ENCODE measurements around the gene SUMF2.
"Not testable (repeated sequence)": the region's sequence is repeated elsewhere in the genome, so short reads cannot be mapped to it uniquely, and the experiment has no call there.

Gene SUMF2

GRCh38 chr7:56107954-56108258 lies 43.8 kb downstream of the SUMF2 start:
- DNase-seq: no peak

DNA sequence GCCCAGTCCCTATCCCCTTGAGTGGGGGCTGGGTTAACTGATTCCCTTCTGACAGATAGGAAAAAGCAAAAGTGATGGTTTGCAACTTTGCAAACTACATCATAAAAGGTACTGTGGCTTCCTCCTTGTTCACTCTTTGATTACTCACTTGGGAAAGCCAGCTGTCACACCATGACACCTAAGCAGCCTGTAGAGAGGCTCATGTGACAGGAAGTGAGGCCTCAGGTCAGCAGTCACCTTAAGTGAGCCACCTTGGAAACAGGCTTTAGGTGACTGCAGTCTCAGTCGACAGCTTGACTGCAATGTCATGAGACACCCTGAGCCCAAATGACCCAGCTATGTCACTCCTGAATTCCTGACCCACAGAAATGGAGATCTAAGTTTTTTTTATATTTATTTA lies 46.5 kb downstream of the SUMF2 start:
- no peak for DNase-seq

- not testable (repeated sequence) for DNase-seq
Observed at GRCh38 chr7:56112244-56112643, 48.2 kb downstream of the SUMF2 start.

GRCh38 chr7:56115852-56116538 lies 51.9 kb downstream of the SUMF2 start, which contains the start of gene NUPR2:
Gene NUPR2 (minus strand): TSS chr7:56116417. CDS start chr7:56116314, 103 bp downstream.
- no peak for DNase-seq

DNA sequence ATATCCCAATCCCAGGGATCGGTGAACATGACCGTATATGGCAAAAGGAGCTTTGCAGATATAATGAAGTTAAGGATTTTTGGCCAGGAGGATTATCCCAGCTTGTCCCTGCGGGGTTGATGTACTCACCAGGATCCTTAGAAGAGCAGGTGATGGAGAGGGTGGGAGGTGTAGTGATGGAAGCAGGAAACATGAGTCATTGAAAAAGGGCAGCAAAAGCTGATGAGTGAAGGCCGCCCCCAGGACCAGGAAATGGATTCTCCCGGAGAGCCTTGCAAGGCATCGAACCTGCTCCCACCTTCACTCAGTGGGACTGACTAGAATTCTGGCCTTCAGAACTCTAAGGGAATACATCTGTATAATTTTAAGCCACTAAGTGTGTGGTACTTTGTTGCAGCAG lies 57.4 kb downstream of the SUMF2 start:
- DNase-seq: no peak

GRCh38 chr7:56124981-56125380 lies 60.9 kb downstream of the SUMF2 start:
- DNase-seq: no peak

- DNase-seq: no peak
Observed at GRCh38 chr7:56125831-56126230, 61.7 kb downstream of the SUMF2 start.

- no peak for DNase-seq
Observed at GRCh38 chr7:56127241-56127975, 63.3 kb downstream of the SUMF2 start.

Measured in SHP77 treated with DMSO at 0.1 percent for 48 hours (cell line).